ENCODE data around the gene ANK2.

ANK2 gene

DNA sequence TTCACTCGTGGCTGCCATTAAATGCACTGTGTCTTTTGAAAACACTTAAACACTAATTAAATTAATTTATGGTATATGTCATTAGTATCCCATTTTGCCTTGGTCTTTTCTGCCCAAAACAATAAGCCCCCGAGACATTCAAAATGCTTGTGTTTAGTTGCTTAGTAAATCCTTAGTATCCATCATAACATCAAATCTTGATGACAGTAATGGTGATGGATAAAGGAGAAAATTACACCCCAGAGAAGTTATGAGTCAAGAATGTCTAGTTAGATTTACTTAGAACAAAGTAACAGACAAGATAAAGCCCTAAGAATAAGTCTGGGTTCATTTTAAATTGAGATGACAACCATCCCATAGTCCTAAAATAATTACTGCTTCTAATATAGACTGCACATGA is 21.3 kb downstream of the ANK2 start:
- no peak overlapping the region for H3K4me3 ChIP-seq (ENCODE audit: insufficient read depth, low read length, poor library complexity, severe bottlenecking)
- no peak overlapping the region for H3K27ac ChIP-seq (ENCODE audit: low read depth, low read length)
- no peaks in the 10 kb centered on the region for H4K20me1 ChIP-seq (ENCODE audit: low read depth, low read length)
- H3K9me2 ChIP-seq (replicated peaks; ENCODE audit: insufficient read depth, low read length): no peaks in the 10 kb centered on the region
- no peaks in the 10 kb centered on the region for H3F3A ChIP-seq (ENCODE audit: insufficient read depth)
- no peak overlapping the region for H2AFZ ChIP-seq (ENCODE audit: low read depth, low read length, severe bottlenecking)
- no peaks in the 10 kb centered on the region for H3K27me3 ChIP-seq (ENCODE audit: low read length)
- no peaks in the 10 kb centered on the region for H3K79me2 ChIP-seq (ENCODE audit: insufficient read depth, low read length)
- no peak for TF ChIP-seq EZH2phosphoT487 (conservative IDR thresholded peaks at IDR 0.05; ENCODE audit: low read length)
- TF ChIP-seq, protein P1, sequence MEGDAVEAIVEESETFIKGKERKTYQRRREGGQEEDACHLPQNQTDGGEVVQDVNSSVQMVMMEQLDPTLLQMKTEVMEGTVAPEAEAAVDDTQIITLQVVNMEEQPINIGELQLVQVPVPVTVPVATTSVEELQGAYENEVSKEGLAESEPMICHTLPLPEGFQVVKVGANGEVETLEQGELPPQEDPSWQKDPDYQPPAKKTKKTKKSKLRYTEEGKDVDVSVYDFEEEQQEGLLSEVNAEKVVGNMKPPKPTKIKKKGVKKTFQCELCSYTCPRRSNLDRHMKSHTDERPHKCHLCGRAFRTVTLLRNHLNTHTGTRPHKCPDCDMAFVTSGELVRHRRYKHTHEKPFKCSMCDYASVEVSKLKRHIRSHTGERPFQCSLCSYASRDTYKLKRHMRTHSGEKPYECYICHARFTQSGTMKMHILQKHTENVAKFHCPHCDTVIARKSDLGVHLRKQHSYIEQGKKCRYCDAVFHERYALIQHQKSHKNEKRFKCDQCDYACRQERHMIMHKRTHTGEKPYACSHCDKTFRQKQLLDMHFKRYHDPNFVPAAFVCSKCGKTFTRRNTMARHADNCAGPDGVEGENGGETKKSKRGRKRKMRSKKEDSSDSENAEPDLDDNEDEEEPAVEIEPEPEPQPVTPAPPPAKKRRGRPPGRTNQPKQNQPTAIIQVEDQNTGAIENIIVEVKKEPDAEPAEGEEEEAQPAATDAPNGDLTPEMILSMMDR (IDR thresholded peaks at IDR 0.05; ENCODE audit: insufficient read depth, low read length, poor library complexity, severe bottlenecking): no peak
- no peaks in the 10 kb centered on the region for H3K36me3 ChIP-seq (ENCODE audit: low read length)
- H3K4me2 ChIP-seq (ENCODE audit: low read depth, low read length, poor library complexity, severe bottlenecking): no peak overlapping the region
- no peak overlapping the region for H3K9ac ChIP-seq (ENCODE audit: low read length)
- H3K9me3 ChIP-seq (ENCODE audit: insufficient read depth, low read length): no peaks in the 10 kb centered on the region

DNA sequence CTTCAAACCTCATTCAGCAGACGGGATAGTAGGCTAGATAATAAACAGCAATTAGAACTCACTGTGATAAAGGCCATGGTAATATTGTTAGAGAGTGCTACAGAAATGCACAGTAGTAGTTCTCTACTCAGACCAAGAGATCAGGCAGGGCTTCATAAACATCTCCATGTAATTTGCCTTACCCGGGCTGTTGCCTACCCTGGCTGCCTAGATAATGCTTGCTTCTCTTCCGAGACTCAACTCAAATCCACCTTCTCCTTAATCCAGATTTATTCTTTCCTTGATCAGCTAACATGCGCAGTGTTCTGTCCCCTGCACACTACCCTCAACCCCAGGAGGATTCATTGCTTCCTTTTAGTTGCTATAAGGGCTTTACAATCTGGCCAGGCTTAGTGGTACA is 21.8 kb downstream of the ANK2 start:
- Histone ChIP-seq H3K9me2 (replicated peaks; ENCODE audit: insufficient read depth, low read length) (no peaks in the 10 kb centered on the region), H3K9ac (ENCODE audit: low read length) (no peak overlapping the region), H2AFZ (ENCODE audit: low read depth, low read length, severe bottlenecking) (no peak overlapping the region), H3F3A (ENCODE audit: insufficient read depth) (no peaks in the 10 kb centered on the region), H3K9me3 (ENCODE audit: insufficient read depth, low read length) (no peaks in the 10 kb centered on the region), H3K27me3 (ENCODE audit: low read length) (no peaks in the 10 kb centered on the region), H3K79me2 (ENCODE audit: insufficient read depth, low read length) (no peaks in the 10 kb centered on the region), H3K4me3 (ENCODE audit: insufficient read depth, low read length, poor library complexity, severe bottlenecking) (no peak overlapping the region), H3K4me2 (ENCODE audit: low read depth, low read length, poor library complexity, severe bottlenecking) (no peak overlapping the region), H3K36me3 (ENCODE audit: low read length) (no peaks in the 10 kb centered on the region), H4K20me1 (ENCODE audit: low read depth, low read length) (no peaks in the 10 kb centered on the region), H3K27ac (ENCODE audit: low read depth, low read length) (no peak overlapping the region)
- no peak for TF ChIP-seq EZH2phosphoT487 (conservative IDR thresholded peaks at IDR 0.05; ENCODE audit: low read length)
- TF ChIP-seq, protein P1 (IDR thresholded peaks at IDR 0.05; ENCODE audit: insufficient read depth, low read length, poor library complexity, severe bottlenecking): no peak

DNA sequence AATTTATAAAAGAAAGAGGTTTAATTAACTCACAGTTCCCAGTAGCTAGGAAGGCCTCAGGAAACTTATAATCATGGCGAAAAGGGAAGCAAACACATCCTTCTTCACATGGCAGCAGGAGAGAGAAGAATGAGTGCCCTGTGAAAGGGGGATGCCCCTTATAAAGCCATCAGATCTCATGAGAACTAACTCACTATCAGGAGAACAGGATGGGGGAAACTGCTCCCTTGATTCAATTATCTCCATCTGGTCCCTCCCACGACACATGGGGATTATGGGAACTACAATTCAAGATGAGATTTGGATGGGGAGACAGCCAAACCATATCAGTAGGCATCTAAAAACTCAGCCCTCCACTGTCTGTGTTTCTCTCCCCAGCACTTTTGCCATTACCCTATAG is 22.4 kb downstream of the ANK2 start:
- no peak overlapping the region for H3K4me3 ChIP-seq (ENCODE audit: insufficient read depth, low read length, poor library complexity, severe bottlenecking)
- no peaks in the 10 kb centered on the region for H3K36me3 ChIP-seq (ENCODE audit: low read length)
- H3K9ac ChIP-seq (ENCODE audit: low read length): no peak overlapping the region
- no peaks in the 10 kb centered on the region for H3K27me3 ChIP-seq (ENCODE audit: low read length)
- H3K27ac ChIP-seq (ENCODE audit: low read depth, low read length): no peak overlapping the region
- H2AFZ ChIP-seq (ENCODE audit: low read depth, low read length, severe bottlenecking): no peak overlapping the region
- H3K4me2 ChIP-seq (ENCODE audit: low read depth, low read length, poor library complexity, severe bottlenecking): no peak overlapping the region
- H4K20me1 ChIP-seq (ENCODE audit: low read depth, low read length): no peaks in the 10 kb centered on the region
- H3K79me2 ChIP-seq (ENCODE audit: insufficient read depth, low read length): no peaks in the 10 kb centered on the region
- H3K9me3 ChIP-seq (ENCODE audit: insufficient read depth, low read length): no peaks in the 10 kb centered on the region
- H3K9me2 ChIP-seq (replicated peaks; ENCODE audit: insufficient read depth, low read length): no peaks in the 10 kb centered on the region
- no peaks in the 10 kb centered on the region for H3F3A ChIP-seq (ENCODE audit: insufficient read depth)
- TF ChIP-seq, protein P1 (IDR thresholded peaks at IDR 0.05; ENCODE audit: insufficient read depth, low read length, poor library complexity, severe bottlenecking): no peak
- TF ChIP-seq EZH2phosphoT487 (conservative IDR thresholded peaks at IDR 0.05; ENCODE audit: low read length): no peak

All from SU-DHL-6 (cell line).